ENCODE data around the gene AMDHD2. TPM values are rescaled to one million over a fixed set of nuclear protein-coding genes. Genes with fewer than 3 reads are reported as not detected.
A peak's percentile ranks its signal among the peaks of the same experiment; 100 is the strongest.

The AMDHD2 gene
- total and polyA plus RNA-seq, 7 donors = 5.4 to 12.6 (median 9.4) TPM

GRCh38 chr16:2494616-2495015 lies 25.6 kb upstream of the AMDHD2 start:
- ATAC-seq = no peak
- TF ChIP-seq, protein P1, sequence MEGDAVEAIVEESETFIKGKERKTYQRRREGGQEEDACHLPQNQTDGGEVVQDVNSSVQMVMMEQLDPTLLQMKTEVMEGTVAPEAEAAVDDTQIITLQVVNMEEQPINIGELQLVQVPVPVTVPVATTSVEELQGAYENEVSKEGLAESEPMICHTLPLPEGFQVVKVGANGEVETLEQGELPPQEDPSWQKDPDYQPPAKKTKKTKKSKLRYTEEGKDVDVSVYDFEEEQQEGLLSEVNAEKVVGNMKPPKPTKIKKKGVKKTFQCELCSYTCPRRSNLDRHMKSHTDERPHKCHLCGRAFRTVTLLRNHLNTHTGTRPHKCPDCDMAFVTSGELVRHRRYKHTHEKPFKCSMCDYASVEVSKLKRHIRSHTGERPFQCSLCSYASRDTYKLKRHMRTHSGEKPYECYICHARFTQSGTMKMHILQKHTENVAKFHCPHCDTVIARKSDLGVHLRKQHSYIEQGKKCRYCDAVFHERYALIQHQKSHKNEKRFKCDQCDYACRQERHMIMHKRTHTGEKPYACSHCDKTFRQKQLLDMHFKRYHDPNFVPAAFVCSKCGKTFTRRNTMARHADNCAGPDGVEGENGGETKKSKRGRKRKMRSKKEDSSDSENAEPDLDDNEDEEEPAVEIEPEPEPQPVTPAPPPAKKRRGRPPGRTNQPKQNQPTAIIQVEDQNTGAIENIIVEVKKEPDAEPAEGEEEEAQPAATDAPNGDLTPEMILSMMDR (IDR thresholded peaks at IDR 0.05) = no peak
- intact Hi-C loops (cut with DNase I) = no loop called here
- Histone ChIP-seq H3K27me3 (ENCODE audit: insufficient read depth in 3 of 3, low read length in 2 of 3) (no peaks in the 10 kb centered on the region), H3K36me3 (ENCODE audit: insufficient read depth in 1 of 2, low read depth in 1 of 2) (peaks cover 0 to 8% of the 10 kb centered on the region in 2 donors), H3K9me3 (no peaks in the 10 kb centered on the region), H3K4me1 (peaks cover 28% of the 10 kb centered on the region), H3K27ac (no peak overlapping the region), H3K4me3 (no peak overlapping the region)
- 90 to 99% (median 96%) methylated on average over 5 of the region's 5 CpGs for WGBS, 3 donors
- DNase-seq = no peak

DNA sequence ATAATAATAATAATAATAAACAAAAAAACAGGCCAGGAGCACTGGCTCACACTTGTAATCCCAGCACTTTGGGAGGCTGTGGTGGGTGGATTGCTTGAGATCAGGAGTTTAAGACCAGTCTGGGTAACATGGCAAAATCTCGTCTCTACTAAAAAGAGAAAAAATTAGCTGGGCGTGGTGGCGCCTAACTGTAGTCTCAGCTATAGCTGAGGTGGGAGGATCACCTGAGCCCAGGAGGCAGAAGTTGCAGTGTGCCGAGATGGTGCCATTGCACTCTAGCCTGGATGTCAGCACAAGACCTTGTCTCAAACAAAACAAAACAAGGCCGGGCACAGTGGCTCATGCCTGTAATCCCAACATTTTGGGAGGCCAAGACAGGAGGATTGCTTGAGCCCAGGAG lies 25.1 kb upstream of the AMDHD2 start:
- intact Hi-C loops (cut with DNase I) = no loop called here
- 95 to 96% (median 96%) methylated on average over 5 of the region's 5 CpGs for WGBS, 3 donors
- peaks cover 0 to 13% of the 10 kb centered on the region in 2 donors for H3K36me3 ChIP-seq (ENCODE audit: insufficient read depth in 1 of 2, low read depth in 1 of 2)
- no peaks in the 10 kb centered on the region for H3K9me3 ChIP-seq
- DNase-seq = no peak
- no peak for ATAC-seq
- no peak overlapping the region for H3K27ac ChIP-seq
- H3K4me3 ChIP-seq = no peak overlapping the region
- TF ChIP-seq, protein P1 (IDR thresholded peaks at IDR 0.05) = no peak
- peaks cover 28% of the 10 kb centered on the region for H3K4me1 ChIP-seq
- no peaks in the 10 kb centered on the region for H3K27me3 ChIP-seq (ENCODE audit: insufficient read depth in 3 of 3, low read length in 2 of 3)

DNA sequence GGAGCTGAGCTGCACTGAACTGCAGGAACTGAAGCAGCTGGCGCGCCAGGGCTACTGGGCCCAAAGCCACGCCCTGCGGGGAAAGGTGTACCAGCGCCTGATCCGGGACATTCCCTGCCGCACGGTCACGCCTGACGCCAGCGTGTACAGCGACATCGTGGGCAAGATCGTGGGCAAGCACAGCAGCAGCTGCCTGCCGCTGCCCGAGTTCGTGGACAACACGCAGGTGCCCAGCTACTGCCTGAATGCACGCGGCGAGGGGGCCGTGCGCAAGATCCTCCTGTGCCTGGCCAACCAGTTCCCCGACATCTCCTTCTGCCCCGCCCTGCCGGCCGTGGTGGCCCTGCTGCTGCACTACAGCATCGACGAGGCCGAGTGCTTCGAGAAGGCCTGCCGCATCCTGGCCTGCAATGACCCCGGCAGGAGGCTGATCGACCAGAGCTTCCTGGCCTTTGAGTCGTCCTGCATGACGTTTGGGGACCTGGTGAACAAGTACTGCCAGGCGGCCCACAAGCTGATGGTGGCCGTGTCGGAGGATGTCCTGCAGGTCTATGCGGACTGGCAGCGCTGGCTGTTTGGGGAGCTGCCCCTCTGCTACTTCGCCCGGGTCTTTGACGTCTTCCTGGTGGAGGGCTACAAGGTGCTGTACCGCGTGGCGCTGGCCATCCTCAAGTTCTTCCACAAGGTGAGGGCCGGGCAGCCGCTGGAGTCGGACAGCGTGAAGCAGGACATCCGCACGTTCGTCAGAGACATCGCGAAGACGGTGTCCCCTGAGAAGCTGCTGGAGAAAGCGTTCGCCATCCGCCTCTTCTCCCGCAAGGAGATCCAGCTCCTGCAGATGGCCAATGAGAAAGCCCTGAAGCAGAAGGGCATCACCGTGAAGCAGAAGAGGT lies 23.7 kb upstream of the AMDHD2 start:
- H3K27ac ChIP-seq = peak overlapping the region; percentile 60
- 87 to 90% (median 88%) methylated on average over 62 of the region's 62 CpGs for WGBS, 3 donors
- no peak for DNase-seq
- TF ChIP-seq, protein P1 (IDR thresholded peaks at IDR 0.05) = no peak
- H3K4me1 ChIP-seq = peaks cover 34% of the 10 kb centered on the region
- peak overlapping the region; percentile 18 for H3K4me3 ChIP-seq
- no peaks in the 10 kb centered on the region for H3K9me3 ChIP-seq
- peaks cover 0 to 13% of the 10 kb centered on the region in 2 donors for H3K36me3 ChIP-seq (ENCODE audit: insufficient read depth in 1 of 2, low read depth in 1 of 2)
- ATAC-seq = no peak
- intact Hi-C loops (cut with DNase I) = no loop called here
- H3K27me3 ChIP-seq (ENCODE audit: insufficient read depth in 3 of 3, low read length in 2 of 3) = no peaks in the 10 kb centered on the region

DNA sequence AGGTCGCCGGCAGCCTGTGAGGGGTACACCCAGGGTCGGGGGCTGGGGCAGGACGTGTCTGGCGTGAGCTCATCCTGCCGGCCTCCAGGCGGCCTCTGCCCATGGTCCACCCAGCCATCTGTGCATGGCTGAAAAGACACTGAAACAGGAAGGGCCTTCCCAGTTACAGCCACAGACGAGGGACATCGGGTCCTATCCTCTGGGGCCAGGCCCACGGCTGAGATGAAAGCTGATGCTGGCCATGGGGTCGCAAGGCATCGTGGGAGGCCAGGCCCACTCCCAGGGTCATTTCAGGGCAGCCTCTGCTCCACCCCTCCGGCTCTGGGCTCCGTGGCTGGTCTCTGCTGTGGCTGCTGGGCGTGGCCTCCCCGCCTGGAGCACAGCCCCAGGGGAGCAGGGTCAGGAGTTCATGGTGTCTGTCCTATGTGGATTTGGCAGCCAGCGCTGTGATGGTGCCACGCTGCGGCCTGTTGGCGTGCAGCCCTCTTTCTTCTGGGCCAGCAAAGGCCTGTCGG lies 23.0 kb upstream of the AMDHD2 start:
- intact Hi-C loops (cut with DNase I) = no loop called here
- Histone ChIP-seq H3K27me3 (ENCODE audit: insufficient read depth in 3 of 3, low read length in 2 of 3) (no peaks in the 10 kb centered on the region), H3K9me3 (no peaks in the 10 kb centered on the region), H3K36me3 (ENCODE audit: insufficient read depth in 1 of 2, low read depth in 1 of 2) (peaks cover 0 to 13% of the 10 kb centered on the region in 2 donors), H3K27ac (peak overlapping the region; percentile 60), H3K4me1 (peaks cover 36% of the 10 kb centered on the region), H3K4me3 (peak overlapping the region; percentile 18)
- DNase-seq (peak; percentile 77 to 91), ATAC-seq (peak; percentile 40 to 84 (median 78))
- WGBS, 3 donors = 11 to 17% (median 17%) methylated on average over 21 of the region's 21 CpGs
- TF ChIP-seq, protein P1 (IDR thresholded peaks at IDR 0.05) = no peak

Data from psoas muscle (tissue), 8 donors.